ENCODE data around the gene FNBP1.
A peak's percentile ranks its signal among the peaks of the same experiment; 100 is the strongest.

The FNBP1 gene

GRCh38 chr9:129887334-129888292, 155.4 kb downstream of the FNBP1 start:
- peak; percentile 52 for DNase-seq

- no peak for DNase-seq
Observed at GRCh38 chr9:129886226-129887174, 156.5 kb downstream of the FNBP1 start.

GRCh38 chr9:129885670-129886106, 157.3 kb downstream of the FNBP1 start:
- DNase-seq: peak; percentile 90

GRCh38 chr9:129885018-129885669, 157.8 kb downstream of the FNBP1 start:
- DNase-seq: no peak

- peak; percentile 79 for DNase-seq
Observed at GRCh38 chr9:129884220-129885017, 158.6 kb downstream of the FNBP1 start.

- no peak for DNase-seq
Observed at GRCh38 chr9:129881547-129882324, 161.3 kb downstream of the FNBP1 start.

GRCh38 chr9:129880654-129881546, 162.1 kb downstream of the FNBP1 start:
- peak; percentile 92 for DNase-seq

GRCh38 chr9:129879991-129880653, 162.9 kb downstream of the FNBP1 start:
- DNase-seq: no peak

- no peak for DNase-seq
Observed at GRCh38 chr9:129879103-129879699, 163.8 kb downstream of the FNBP1 start.

- DNase-seq: no peak
Observed at GRCh38 chr9:129878291-129878690, 164.7 kb downstream of the FNBP1 start.

- no peak for DNase-seq
Observed at GRCh38 chr9:129876815-129877214, 166.2 kb downstream of the FNBP1 start.

GRCh38 chr9:129875687-129876395, 167.1 kb downstream of the FNBP1 start:
- DNase-seq: no peak

- no peak for DNase-seq
Observed at GRCh38 chr9:129875181-129875611, 167.8 kb downstream of the FNBP1 start.

GRCh38 chr9:129874261-129875101, 168.5 kb downstream of the FNBP1 start:
- DNase-seq: no peak

- DNase-seq: no peak
Observed at GRCh38 chr9:129873563-129874190, 169.3 kb downstream of the FNBP1 start.

- no peak for DNase-seq
Observed at GRCh38 chr9:129871046-129871445, 171.9 kb downstream of the FNBP1 start.
